Ishikawa (cell line): ENCODE results near the gene AQP12B.
"Not testable (repeated sequence)": the region's sequence is repeated elsewhere in the genome, so short reads cannot be mapped to it uniquely, and the experiment has no call there.

ENCODE experiments used
- CEBPB ChIP-seq: IDR thresholded peaks from 2 replicates; pipeline ENCODE4 v1.6.1; 2012
- CREB1 ChIP-seq: IDR thresholded peaks from 2 replicates; pipeline ENCODE4 v1.6.1; 2012; ENCODE audit warnings: low read depth
- EGR1 ChIP-seq: IDR thresholded peaks from 2 replicates; pipeline ENCODE4 v1.6.1; 2012
- EP300 ChIP-seq: IDR thresholded peaks from 2 replicates; pipeline ENCODE4 v1.6.1; 2012; ENCODE audit warnings: borderline replicate concordance
- FOXM1 ChIP-seq: IDR thresholded peaks from 2 replicates; pipeline ENCODE4 v1.6.1; 2012; ENCODE audit warnings: low read depth, borderline replicate concordance
- NFIC ChIP-seq: IDR thresholded peaks from 2 replicates; pipeline ENCODE4 v1.6.1; 2012
- RAD21 ChIP-seq: IDR thresholded peaks from 2 replicates; pipeline ENCODE4 v1.6.1; 2012; ENCODE audit warnings: low read depth
- TAF1 ChIP-seq: IDR thresholded peaks from 2 replicates; pipeline ENCODE4 v1.6.1; 2012; ENCODE audit warnings: low read depth, mild to moderate bottlenecking
- TCF12 ChIP-seq: IDR thresholded peaks from 2 replicates; pipeline ENCODE4 v1.6.1; 2012; ENCODE audit warnings: low read depth
- TEAD4 ChIP-seq: IDR thresholded peaks from 2 replicates; pipeline ENCODE4 v1.6.1; 2012
- YY1 ChIP-seq: IDR thresholded peaks from 2 replicates; pipeline ENCODE4 v1.6.1; 2012; ENCODE audit warnings: low read depth
- ZBTB7A ChIP-seq: IDR thresholded peaks from 2 replicates; pipeline ENCODE4 v1.6.1; 2012; ENCODE audit warnings: low read depth
- TF ChIP-seq, protein P1 (sequence below): IDR thresholded peaks from 2 replicates; pipeline ENCODE4 v1.6.1; 2012; ENCODE audit warnings: low read depth, mild to moderate bottlenecking
- TF ChIP-seq, protein P2 (sequence below): IDR thresholded peaks from 2 replicates; pipeline ENCODE4 v1.6.1; 2012
- TF ChIP-seq, protein P3 (sequence below): IDR thresholded peaks from 2 replicates; pipeline ENCODE4 v1.6.1; 2012

Gene AQP12B

DNA sequence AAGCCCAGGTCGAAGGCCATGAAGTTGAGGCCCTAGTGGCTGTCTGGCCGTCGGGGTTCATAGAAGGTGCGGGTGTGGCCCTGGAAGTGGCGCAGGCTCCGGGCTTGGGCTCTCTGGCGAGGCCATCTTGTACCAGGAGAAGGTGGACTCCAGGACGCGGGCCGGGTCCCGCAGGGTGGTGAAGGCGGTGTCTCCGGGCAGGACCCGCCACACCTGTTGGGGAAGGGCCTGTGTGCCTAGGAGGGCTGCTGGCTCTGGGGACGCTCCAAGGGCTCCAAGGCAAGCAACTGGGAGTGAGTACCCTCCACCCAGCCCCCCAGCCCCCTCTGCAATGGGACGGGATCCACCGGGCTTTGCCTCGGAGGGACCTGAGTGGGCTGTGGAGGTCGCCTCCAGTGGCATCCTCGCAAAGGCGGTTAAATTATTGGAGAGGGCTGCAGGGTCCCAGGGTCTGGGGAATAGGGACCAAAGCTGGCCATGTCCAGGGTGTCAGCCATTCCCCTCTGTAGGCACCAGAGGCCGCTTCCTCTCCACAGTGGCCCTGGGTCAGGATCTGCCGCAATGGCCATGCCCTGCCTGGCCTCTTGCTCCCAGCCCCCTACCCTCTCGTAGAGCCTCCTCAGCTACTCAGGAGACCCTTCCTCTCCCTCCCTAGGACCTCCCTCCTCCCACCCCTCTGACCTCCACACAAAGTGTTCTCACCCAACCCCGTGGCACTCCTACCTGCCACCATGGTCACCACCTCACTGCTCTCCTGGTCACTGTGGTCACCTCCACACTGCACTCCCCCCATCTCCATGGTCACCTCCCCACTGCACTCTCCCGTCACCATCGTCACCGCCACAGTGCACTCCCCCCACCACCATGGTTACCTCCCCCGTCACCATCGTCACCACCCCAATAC is 19.3 kb upstream of the AQP12B start:
- peak; percentile 10; the same call in 1 of the 2 replicates for TF ChIP-seq RAD21
- no peak for TF ChIP-seq CREB1
- TF ChIP-seq YY1: no peak

DNA sequence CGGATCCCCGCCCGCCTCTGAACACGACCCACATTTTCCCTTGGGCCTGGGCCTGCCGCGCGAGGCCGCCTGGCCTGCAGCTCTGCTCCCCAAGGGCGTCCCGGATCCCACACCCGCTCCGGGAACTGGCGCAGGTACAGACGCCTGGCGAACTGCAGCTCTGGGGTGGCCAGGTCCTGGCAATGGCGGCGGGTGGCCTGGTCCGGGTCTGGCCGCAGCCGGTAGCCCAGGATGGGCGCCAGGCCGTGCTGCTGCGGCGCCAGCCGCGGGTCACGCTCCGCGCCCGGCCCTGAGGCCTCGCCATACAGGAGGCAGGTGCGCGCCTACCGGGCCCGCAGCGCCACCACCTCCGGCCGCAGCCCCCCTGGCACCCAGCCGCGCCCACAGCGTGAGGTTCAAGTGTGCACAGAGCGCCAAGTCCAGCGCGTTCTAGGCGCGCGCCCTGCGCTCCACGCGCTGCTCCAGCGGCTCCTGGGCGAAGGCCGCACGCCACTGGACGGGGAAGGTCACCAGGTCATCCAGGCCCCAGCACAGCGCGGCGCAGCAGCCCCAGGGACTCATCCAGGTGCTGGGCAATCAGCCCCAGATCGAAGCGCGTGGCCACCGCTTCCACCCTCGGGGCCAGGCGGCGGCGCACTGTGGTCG is 18.5 kb upstream of the AQP12B start:
- TF ChIP-seq EP300 (no peak), YY1 (no peak), NFIC (no peak), FOXM1 (no peak), TAF1 (no peak), EGR1 (no peak), TEAD4 (no peak), CREB1 (no peak)
- TF ChIP-seq, protein P1, sequence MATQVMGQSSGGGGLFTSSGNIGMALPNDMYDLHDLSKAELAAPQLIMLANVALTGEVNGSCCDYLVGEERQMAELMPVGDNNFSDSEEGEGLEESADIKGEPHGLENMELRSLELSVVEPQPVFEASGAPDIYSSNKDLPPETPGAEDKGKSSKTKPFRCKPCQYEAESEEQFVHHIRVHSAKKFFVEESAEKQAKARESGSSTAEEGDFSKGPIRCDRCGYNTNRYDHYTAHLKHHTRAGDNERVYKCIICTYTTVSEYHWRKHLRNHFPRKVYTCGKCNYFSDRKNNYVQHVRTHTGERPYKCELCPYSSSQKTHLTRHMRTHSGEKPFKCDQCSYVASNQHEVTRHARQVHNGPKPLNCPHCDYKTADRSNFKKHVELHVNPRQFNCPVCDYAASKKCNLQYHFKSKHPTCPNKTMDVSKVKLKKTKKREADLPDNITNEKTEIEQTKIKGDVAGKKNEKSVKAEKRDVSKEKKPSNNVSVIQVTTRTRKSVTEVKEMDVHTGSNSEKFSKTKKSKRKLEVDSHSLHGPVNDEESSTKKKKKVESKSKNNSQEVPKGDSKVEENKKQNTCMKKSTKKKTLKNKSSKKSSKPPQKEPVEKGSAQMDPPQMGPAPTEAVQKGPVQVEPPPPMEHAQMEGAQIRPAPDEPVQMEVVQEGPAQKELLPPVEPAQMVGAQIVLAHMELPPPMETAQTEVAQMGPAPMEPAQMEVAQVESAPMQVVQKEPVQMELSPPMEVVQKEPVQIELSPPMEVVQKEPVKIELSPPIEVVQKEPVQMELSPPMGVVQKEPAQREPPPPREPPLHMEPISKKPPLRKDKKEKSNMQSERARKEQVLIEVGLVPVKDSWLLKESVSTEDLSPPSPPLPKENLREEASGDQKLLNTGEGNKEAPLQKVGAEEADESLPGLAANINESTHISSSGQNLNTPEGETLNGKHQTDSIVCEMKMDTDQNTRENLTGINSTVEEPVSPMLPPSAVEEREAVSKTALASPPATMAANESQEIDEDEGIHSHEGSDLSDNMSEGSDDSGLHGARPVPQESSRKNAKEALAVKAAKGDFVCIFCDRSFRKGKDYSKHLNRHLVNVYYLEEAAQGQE: no peak
- TF ChIP-seq, protein P2, sequence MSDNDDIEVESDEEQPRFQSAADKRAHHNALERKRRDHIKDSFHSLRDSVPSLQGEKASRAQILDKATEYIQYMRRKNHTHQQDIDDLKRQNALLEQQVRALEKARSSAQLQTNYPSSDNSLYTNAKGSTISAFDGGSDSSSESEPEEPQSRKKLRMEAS: no peak

DNA sequence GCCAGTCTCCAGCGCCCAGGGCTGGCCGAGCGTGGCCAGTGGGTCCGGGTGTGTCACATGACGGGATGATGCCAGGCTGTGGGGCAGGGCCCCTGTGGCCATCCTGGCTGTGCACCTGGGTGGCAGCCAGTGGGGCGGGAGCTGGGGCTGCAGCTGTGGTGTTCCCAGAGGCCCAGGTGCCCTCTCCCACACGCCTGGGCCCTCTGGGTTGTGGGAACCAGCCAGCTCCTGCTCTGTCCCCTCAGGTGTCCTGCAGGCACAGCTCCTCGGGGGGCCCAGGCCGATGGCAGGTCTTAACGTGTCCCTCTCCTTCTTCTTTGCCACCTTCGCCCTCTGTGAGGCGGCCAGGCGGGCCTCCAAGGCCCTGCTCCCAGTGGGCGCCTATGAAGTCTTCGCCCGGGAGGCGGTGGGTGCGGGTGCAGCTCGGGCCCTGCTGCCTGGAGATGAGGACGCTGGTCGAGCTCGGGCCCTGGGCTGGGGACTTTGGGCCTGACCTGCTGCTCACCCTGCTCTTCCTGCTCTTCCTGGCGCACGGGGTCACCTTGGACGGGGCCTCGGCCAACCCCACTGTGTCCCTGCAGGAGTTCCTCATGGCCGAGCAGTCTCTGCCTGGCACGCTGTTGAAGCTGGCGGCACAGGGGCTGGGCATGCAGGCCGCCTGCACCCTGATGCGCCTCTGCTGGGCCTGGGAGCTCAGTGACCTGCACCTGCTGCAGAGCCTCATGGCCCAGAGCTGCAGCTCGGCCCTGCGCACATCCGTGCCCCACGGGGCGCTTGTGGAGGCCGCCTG is 9.1 kb upstream of the AQP12B start, which contains the start of gene AQP12A:
Gene AQP12A (plus strand): TSS at position 236 of the 790 bp plus-strand sequence. CDS start 48 bp downstream, at position 284.
- TF ChIP-seq YY1, TCF12: not testable (repeated sequence)
- TF ChIP-seq, protein P2: not testable (repeated sequence)

DNA sequence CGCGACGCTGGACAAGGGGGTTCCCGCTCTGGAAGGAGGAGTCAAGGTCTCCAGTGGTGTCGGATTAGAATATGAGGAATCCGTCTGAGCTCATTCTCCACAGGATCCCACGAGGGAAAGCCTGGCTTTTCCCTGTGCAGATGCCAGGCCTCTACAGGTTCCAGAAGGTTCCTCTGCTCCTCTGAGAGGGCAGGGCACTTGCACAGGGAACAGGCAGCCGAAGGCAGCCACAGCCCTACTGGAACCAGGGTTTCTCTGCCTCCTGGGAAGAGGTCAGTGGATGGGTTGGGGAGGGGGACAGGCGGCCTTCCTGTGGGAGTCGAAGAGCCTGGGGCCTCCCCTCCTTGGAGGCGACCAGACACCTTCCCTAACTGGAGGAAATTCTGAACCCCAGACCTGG is 7.3 kb upstream of the AQP12B start:
- TF ChIP-seq, protein P3, sequence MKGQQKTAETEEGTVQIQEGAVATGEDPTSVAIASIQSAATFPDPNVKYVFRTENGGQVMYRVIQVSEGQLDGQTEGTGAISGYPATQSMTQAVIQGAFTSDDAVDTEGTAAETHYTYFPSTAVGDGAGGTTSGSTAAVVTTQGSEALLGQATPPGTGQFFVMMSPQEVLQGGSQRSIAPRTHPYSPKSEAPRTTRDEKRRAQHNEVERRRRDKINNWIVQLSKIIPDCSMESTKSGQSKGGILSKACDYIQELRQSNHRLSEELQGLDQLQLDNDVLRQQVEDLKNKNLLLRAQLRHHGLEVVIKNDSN: no peak
- TF ChIP-seq CREB1: no peak
- no peak for TF ChIP-seq EGR1
- TF ChIP-seq TCF12: no peak
- TF ChIP-seq, protein P2: no peak
- no peak for TF ChIP-seq TAF1
- no peak for TF ChIP-seq TEAD4
- no peak for TF ChIP-seq YY1
- TF ChIP-seq ZBTB7A: no peak

DNA sequence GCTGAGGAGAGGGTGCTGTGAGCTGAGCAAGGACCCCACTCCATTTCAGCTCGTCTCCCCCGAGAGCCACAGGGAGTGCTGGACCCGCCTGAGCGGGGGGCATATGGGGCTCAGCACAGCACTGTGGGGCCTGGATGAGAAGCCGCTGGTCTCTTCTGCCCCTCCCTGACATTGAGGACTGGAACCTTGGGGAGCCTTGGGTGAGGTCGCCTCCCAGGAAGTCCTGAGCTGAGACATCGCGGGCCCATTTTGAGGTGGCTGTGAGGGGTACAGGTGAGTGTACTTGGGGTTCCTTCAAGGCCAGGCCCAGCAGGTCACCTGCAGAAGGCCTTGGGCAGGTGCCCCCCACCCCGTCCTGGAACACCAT is 5.9 kb upstream of the AQP12B start:
- TF ChIP-seq TAF1 (no peak), RAD21 (no peak), TCF12 (no peak), FOXM1 (no peak), CREB1 (no peak), TEAD4 (no peak), YY1 (no peak), ZBTB7A (no peak), EP300 (no peak), CEBPB (no peak), NFIC (no peak), EGR1 (no peak)
- TF ChIP-seq, protein P3: no peak
- TF ChIP-seq, protein P1: no peak
- TF ChIP-seq, protein P2: no peak
